A549 (cell line): Measurements from ENCODE around the gene REX1BD.

Source experiments
- BHLHE40 ChIP-seq: IDR thresholded peaks from 2 replicates; pipeline ENCODE4 v1.6.1; 2012; ENCODE audit warnings: low read depth, low read length, inconsistent platforms
- CBX8 ChIP-seq: fragments of 200-600 bp; sonication (generic); IDR thresholded peaks from 2 replicates; pipeline ENCODE4 v1.6.1; 2016
- CHD4 ChIP-seq: fragments of 200-600 bp; sonication (generic); IDR thresholded peaks from 2 replicates; pipeline ENCODE4 v1.6.1; 2016; ENCODE audit warnings: antibody characterized with exemption, mild to moderate bottlenecking, borderline replicate concordance
- CTCF ChIP-seq: fragments of >200 bp; sonication (Bioruptor Twin); formaldehyde crosslinking; IDR thresholded peaks from 3 replicates; pipeline ENCODE4 v1.5.1; 2016
- ELK1 ChIP-seq: fragments of 150-350 bp; IDR thresholded peaks from 2 replicates; pipeline ENCODE4 v1.6.1; 2014; ENCODE audit warnings: low read depth, mild to moderate bottlenecking, low read length
- HMGXB4 ChIP-seq: fragments of 250-450 bp; sonication (Bioruptor Pico); IDR thresholded peaks from 2 replicates; pipeline ENCODE4 v1.5.0; 2021; ENCODE audit warnings: mild to moderate bottlenecking, moderate library complexity, borderline replicate concordance
- JUN ChIP-seq, 2 experiments: fragments of >200 bp; sonication (Bioruptor Twin); formaldehyde crosslinking; IDR thresholded peaks; 2 replicates in 1 of 2; 3 replicates in 1 of 2; pipeline ENCODE4 v1.6.1; 2016 to 2017
- MAFK ChIP-seq: fragments of 450-650 bp; IDR thresholded peaks from 2 replicates; pipeline ENCODE4 v1.6.1; 2014; ENCODE audit not compliant: partially characterized antibody
- MYC ChIP-seq: IDR thresholded peaks from 2 replicates; pipeline ENCODE4 v1.6.1; 2012; ENCODE audit warnings: mild to moderate bottlenecking, inconsistent platforms, low read length, improper control_type of control experiment, borderline replicate concordance
- POLR2A ChIP-seq: IDR thresholded peaks from 2 replicates; pipeline ENCODE4 v1.6.1; 2012; ENCODE audit warnings: mild to moderate bottlenecking, low read length
- RFX5 ChIP-seq: fragments of 450-650 bp; IDR thresholded peaks from 2 replicates; pipeline ENCODE4 v1.7.1; 2014; ENCODE audit warnings: antibody characterized with exemption, mild to moderate bottlenecking, moderate library complexity
- USF2 ChIP-seq: fragments of 450-650 bp; IDR thresholded peaks from 2 replicates; pipeline ENCODE4 v1.6.1; 2014; ENCODE audit warnings: antibody characterized with exemption
- ZFP36 ChIP-seq: fragments of 450-650 bp; IDR thresholded peaks from 2 replicates; pipeline ENCODE4 v1.6.1; 2014; ENCODE audit warnings: borderline replicate concordance; ENCODE audit not compliant: partially characterized antibody
- ZSCAN20 ChIP-seq: fragments of 250-450 bp; sonication (Bioruptor Pico); IDR thresholded peaks from 2 replicates; pipeline ENCODE4 v1.8.0; 2022; ENCODE audit warnings: mild to moderate bottlenecking, moderate library complexity

DNA sequence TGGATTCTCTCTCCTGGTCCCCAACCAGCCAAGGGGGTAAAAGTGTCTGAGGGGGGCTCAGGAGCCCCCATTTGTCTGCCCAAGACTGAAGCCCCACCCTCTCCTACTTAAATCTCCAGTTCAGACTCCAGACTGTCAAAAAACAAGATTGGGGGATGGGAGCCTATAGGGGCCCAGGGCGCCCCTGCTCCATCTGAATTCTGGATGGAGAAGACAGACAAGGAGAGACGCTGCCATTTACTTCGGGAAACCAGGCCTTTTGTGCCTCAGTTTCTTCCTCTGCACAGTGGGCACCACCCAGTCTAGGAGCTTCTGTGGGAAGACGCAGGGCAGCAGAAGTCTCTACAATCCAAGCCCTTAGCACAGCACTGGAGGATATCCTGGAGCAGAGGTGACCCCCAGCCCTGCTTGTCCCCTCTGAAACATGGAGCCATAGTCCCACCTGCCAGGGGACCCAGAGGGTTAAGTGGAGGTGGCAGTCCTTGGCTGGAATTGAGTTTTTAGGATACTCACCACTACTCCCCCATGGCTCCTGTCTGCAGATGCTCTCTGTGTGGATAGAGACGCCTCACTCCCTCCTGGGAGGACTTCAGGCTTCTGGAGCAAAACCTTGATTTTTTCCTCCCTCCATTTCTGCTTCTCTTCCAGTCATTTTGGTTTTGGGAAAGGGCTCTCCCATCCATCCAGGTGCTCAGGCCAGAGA is 19.7 kb downstream of the REX1BD start:
- TF ChIP-seq CTCF (no peak), CBX8 (no peak), HMGXB4 (CRISPR knock-in tag) (no peak), MAFK (no peak), RFX5 (no peak), MYC (no peak), ZSCAN20 (CRISPR knock-in tag) (no peak), ZFP36 (no peak), ELK1 (no peak), BHLHE40 (no peak), USF2 (no peak), CHD4 (no peak), JUN (IDR thresholded peaks at IDR 0.05) (no peak), POLR2A (no peak)
